IPS DF 6.9 (cell line): ENCODE data around the gene FIP1L1.

Experiments
- DNase-seq: peaks from one replicate; pipeline ENCODE4 v3.0.0-alpha.2; 2013; ENCODE audit warnings: low read depth, low spot score
- H3K27ac ChIP-seq: one replicate; pipeline ENCODE4 v1.5.1; 2013; ENCODE audit warnings: low read length, control low read depth
- H3K27me3 ChIP-seq: 2 replicates; pipeline ENCODE4 v1.6.1; 2013; ENCODE audit warnings: mild to moderate bottlenecking, low read length; ENCODE audit not compliant: control insufficient read depth, insufficient read depth
- H3K36me3 ChIP-seq: 2 replicates; pipeline ENCODE4 v1.6.1; 2013; ENCODE audit warnings: low read length; ENCODE audit not compliant: control insufficient read depth, insufficient read depth
- H3K4me1 ChIP-seq: 2 replicates; pipeline ENCODE4 v1.6.1; 2013; ENCODE audit warnings: low read length; ENCODE audit not compliant: control insufficient read depth, insufficient read depth
- H3K4me3 ChIP-seq: 2 replicates; pipeline ENCODE4 v1.5.1; 2013; ENCODE audit warnings: mild to moderate bottlenecking, low read length
- H3K9me3 ChIP-seq: 2 replicates; pipeline ENCODE4 v1.6.1; 2013; ENCODE audit warnings: low read length, inconsistent platforms; ENCODE audit not compliant: control insufficient read depth, insufficient read depth
- WGBS: extraction: QIAGEN DNeasy Blood & Tissue Kit; methylation state at CpG from one replicate; pipeline ENCODE4 v1.1.7; 2013; ENCODE audit warnings: mixed read lengths, missing lambda C conversion rate; ENCODE audit not compliant: insufficient read length, insufficient coverage; 5-methylcytosine and 5-hydroxymethylcytosine counted together

The FIP1L1 gene

GRCh38 chr4:53361451-53361850, 16.0 kb upstream of the FIP1L1 start:
- no peaks in the 10 kb centered on the region for H3K27me3 ChIP-seq
- H3K36me3 ChIP-seq, result no peaks in the 10 kb centered on the region
- no peak overlapping the region for H3K27ac ChIP-seq
- no peak overlapping the region for H3K4me3 ChIP-seq
- no peak for DNase-seq
- H3K4me1 ChIP-seq, result no peaks in the 10 kb centered on the region
- H3K9me3 ChIP-seq, result no peaks in the 10 kb centered on the region; the same call in 1 of the 2 replicates
- no CpG with 5 or more reads among the region's 3 CpGs for WGBS

GRCh38 chr4:53362093-53362492, 15.3 kb upstream of the FIP1L1 start:
- Histone ChIP-seq H3K27me3 (no peaks in the 10 kb centered on the region), H3K27ac (no peak overlapping the region), H3K4me3 (no peak overlapping the region), H3K36me3 (no peaks in the 10 kb centered on the region), H3K4me1 (no peaks in the 10 kb centered on the region), H3K9me3 (no peaks in the 10 kb centered on the region; the same call in 1 of the 2 replicates)
- no CpG with 5 or more reads among the region's 1 CpG for WGBS
- no peak for DNase-seq

GRCh38 chr4:53364624-53365023, 12.8 kb upstream of the FIP1L1 start:
- DNase-seq, result no peak
- H3K4me3 ChIP-seq, result no peak overlapping the region
- H3K4me1 ChIP-seq, result no peaks in the 10 kb centered on the region
- no peaks in the 10 kb centered on the region for H3K9me3 ChIP-seq
- H3K27ac ChIP-seq, result no peak overlapping the region
- H3K36me3 ChIP-seq, result no peaks in the 10 kb centered on the region
- no peaks in the 10 kb centered on the region for H3K27me3 ChIP-seq
- WGBS, result no CpG with 5 or more reads among the region's 3 CpGs

- no peaks in the 10 kb centered on the region for H3K4me1 ChIP-seq
- H3K4me3 ChIP-seq, result peak overlapping the region; percentile 70; the same call in 1 of the 2 replicates
- H3K36me3 ChIP-seq, result no peaks in the 10 kb centered on the region
- no peak for DNase-seq
- no peaks in the 10 kb centered on the region for H3K27me3 ChIP-seq
- WGBS, result no CpG with 5 or more reads among the region's 8 CpGs
- no peaks in the 10 kb centered on the region for H3K9me3 ChIP-seq
- no peak overlapping the region for H3K27ac ChIP-seq
Measured at GRCh38 chr4:53365121-53365485, 12.3 kb upstream of the FIP1L1 start.

- H3K36me3 ChIP-seq, result no peaks in the 10 kb centered on the region
- no peaks in the 10 kb centered on the region for H3K27me3 ChIP-seq
- no peaks in the 10 kb centered on the region for H3K9me3 ChIP-seq
- H3K4me1 ChIP-seq, result no peaks in the 10 kb centered on the region
- peak within 1 kb of the TSS; percentile 70 for H3K4me3 ChIP-seq
- DNase-seq, result peak; percentile 94
- WGBS, result no CpG with 5 or more reads among the region's 51 CpGs
- H3K27ac ChIP-seq, result no peak within 1 kb of the TSS
Measured at GRCh38 chr4:53365486-53366300, 11.7 kb upstream of the FIP1L1 start, which contains the start of gene SCFD2. SCFD2 (minus strand) TSS chr4:53366061.

- no peak overlapping the region for H3K27ac ChIP-seq
- no peak for DNase-seq
- 100% methylated on average over 2 of the region's 8 CpGs for WGBS
Measured at GRCh38 chr4:53366301-53366716, 11.1 kb upstream of the FIP1L1 start.

GRCh38 chr4:53367721-53368120, 9.7 kb upstream of the FIP1L1 start:
- Histone ChIP-seq H3K27ac (no peak overlapping the region), H3K4me1 (no peaks in the 10 kb centered on the region), H3K4me3 (no peak overlapping the region), H3K9me3 (no peaks in the 10 kb centered on the region), H3K27me3 (no peaks in the 10 kb centered on the region), H3K36me3 (no peaks in the 10 kb centered on the region)
- no CpG with 5 or more reads among the region's 2 CpGs for WGBS
- no peak for DNase-seq

More at GRCh38 chr4:53366301-53366716, 11.1 kb upstream of the FIP1L1 start:
- Histone ChIP-seq H3K27me3 (no peaks in the 10 kb centered on the region), H3K4me1 (no peaks in the 10 kb centered on the region), H3K9me3 (no peaks in the 10 kb centered on the region), H3K4me3 (peak overlapping the region; percentile 0; the same call in 1 of the 2 replicates), H3K36me3 (no peaks in the 10 kb centered on the region)

GRCh38 chr4:53371049-53371448, 6.4 kb upstream of the FIP1L1 start:
- Histone ChIP-seq H3K4me3 (no peak overlapping the region), H3K9me3 (no peaks in the 10 kb centered on the region), H3K36me3 (no peaks in the 10 kb centered on the region), H3K27me3 (no peaks in the 10 kb centered on the region), H3K27ac (no peak overlapping the region), H3K4me1 (no peaks in the 10 kb centered on the region)
- no peak for DNase-seq
- no CpG with 5 or more reads among the region's 3 CpGs for WGBS

- H3K36me3 ChIP-seq, result no peaks in the 10 kb centered on the region
- 100% methylated on average over 1 of the region's 4 CpGs for WGBS
- no peak for DNase-seq
- no peak overlapping the region for H3K4me3 ChIP-seq
- H3K9me3 ChIP-seq, result no peaks in the 10 kb centered on the region
- H3K27me3 ChIP-seq, result no peaks in the 10 kb centered on the region
- no peaks in the 10 kb centered on the region for H3K4me1 ChIP-seq
- no peak overlapping the region for H3K27ac ChIP-seq
Measured at GRCh38 chr4:53371843-53372521, 5.5 kb upstream of the FIP1L1 start.

GRCh38 chr4:53374777-53375258, 2.6 kb upstream of the FIP1L1 start:
- no CpG with 5 or more reads among the region's 4 CpGs for WGBS
- H3K9me3 ChIP-seq, result no peaks in the 10 kb centered on the region
- no peaks in the 10 kb centered on the region for H3K27me3 ChIP-seq
- no peaks in the 10 kb centered on the region for H3K36me3 ChIP-seq
- DNase-seq, result no peak
- no peaks in the 10 kb centered on the region for H3K4me1 ChIP-seq
- no peak overlapping the region for H3K4me3 ChIP-seq
- H3K27ac ChIP-seq, result no peak overlapping the region
